ENCODE measurements around the gene BPIFA3. TPM values are rescaled to one million over a fixed set of nuclear protein-coding genes. Genes with fewer than 3 reads are reported as not detected.

The BPIFA3 gene
- total and polyA plus RNA-seq, 2 experiments from 2014 or later, result not detected

GRCh38 chr20:33273117-33273851, 56.1 kb downstream of the BPIFA3 start (continued):
- no peak for TF ChIP-seq ZNF462 (CRISPR knock-in tag; IDR thresholded peaks at IDR 0.05)
- TF ChIP-seq POLR2AphosphoS5 (IDR thresholded peaks at IDR 0.05; ENCODE audit: low read depth), result no peak
- no peak for TF ChIP-seq EZH2 (IDR thresholded peaks at IDR 0.05; ENCODE audit: low read depth, unreplicated experiment)
- TF ChIP-seq ZNF331 (CRISPR knock-in tag; IDR thresholded peaks at IDR 0.05; ENCODE audit: low read depth), result no peak
- TF ChIP-seq ZNF114 (CRISPR knock-in tag; IDR thresholded peaks at IDR 0.05), result no peak
- no peak for TF ChIP-seq STAT1 (IDR thresholded peaks at IDR 0.05; ENCODE audit: unreplicated experiment)
- no peak for TF ChIP-seq NANOG (IDR thresholded peaks at IDR 0.05; ENCODE audit: borderline replicate concordance)
- TF ChIP-seq CTCF (conservative IDR thresholded peaks at IDR 0.05; ENCODE audit: low read depth in 2 of 2), result no peak
- TF ChIP-seq CREB1 (CRISPR knock-in tag; IDR thresholded peaks at IDR 0.05; ENCODE audit: low read depth), result no peak
- no peak for TF ChIP-seq EZH2phosphoT487 (IDR thresholded peaks at IDR 0.05; ENCODE audit: unreplicated experiment)
